PC-9 (cell line): ENCODE data around the gene ERC1.

Experiments
- CTCF ChIP-seq: fragments of 200-600 bp; sonication (generic); conservative IDR thresholded peaks from 2 replicates; pipeline ENCODE4 v1.6.1; 2017; ENCODE audit warnings: mixed run types, antibody characterized with exemption, mild to moderate bottlenecking, moderate library complexity
- EZH2 ChIP-seq: fragments of 200-600 bp; sonication (generic); IDR thresholded peaks from 2 replicates; pipeline ENCODE4 v1.8.0; 2017; ENCODE audit warnings: antibody characterized with exemption, low read depth

DNA sequence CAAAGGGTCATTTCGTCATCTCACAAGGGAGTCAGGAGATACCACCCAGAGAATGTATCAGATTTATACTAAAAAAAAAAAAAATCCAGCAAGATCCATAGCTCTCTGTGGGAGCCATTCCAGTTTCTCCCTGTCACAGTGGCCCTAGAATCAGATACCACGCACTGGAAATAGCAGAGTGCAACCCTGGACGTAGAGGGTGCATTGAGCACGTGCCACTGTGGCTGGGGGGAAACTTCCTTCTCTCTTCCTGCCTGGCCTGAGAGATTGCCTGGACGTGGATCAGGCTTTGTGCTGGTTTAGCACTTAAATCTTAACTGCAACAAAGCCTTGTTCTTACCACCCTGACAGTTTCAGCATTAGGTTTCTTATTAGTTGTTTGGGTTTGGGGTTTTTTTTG lies 479.0 kb downstream of the ERC1 start:
- TF ChIP-seq EZH2 (no peak), CTCF (no peak)
